GM12878 (cell line): Measurements from ENCODE around the gene FN1. TPM values are rescaled to one million over a fixed set of nuclear protein-coding genes. Genes with fewer than 3 reads are reported as not detected.

Source experiments
- ATAC-seq: fragments of 200-7000 bp; cut with Tn5 transposase; 3 replicates; pipeline ENCODE4 v1.9.1; 2020; ENCODE audit warnings: mild to moderate bottlenecking, moderate library complexity
- BruUV-seq: library from RNA; stranded (reverse); fragments of 400-500 nt; replicated peaks from 2 replicates; lab custom pipeline; 2021; lab: Mats Ljungman, UMichigan
- CTCF ChIA-PET: fragments of 300-600 bp; sonication (Branson Sonifier 250); formaldehyde crosslinking; extraction: SDS; loops from one replicate; lab custom pipeline; 2021; ENCODE audit warnings: inconsistent platforms; lab: Yijun Ruan, JAX
- POLR2A ChIA-PET: fragments of 350-600 bp; formaldehyde crosslinking; extraction: SDS; loops from one replicate; lab custom pipeline; 2021; ENCODE audit warnings: inconsistent platforms; lab: Charles Lee
- RAD21 ChIA-PET: fragments of 300-600 bp; sonication (Branson Sonifier 250); formaldehyde crosslinking; loops from one replicate; lab custom pipeline; 2023; ENCODE audit warnings: antibody characterized with exemption; ENCODE audit not compliant: unreplicated experiment; lab: Charles Lee
- SMC1A ChIA-PET: fragments of 300-600 bp; sonication (Branson Sonifier 250); formaldehyde crosslinking; loops from one replicate; lab custom pipeline; 2023; ENCODE audit not compliant: unreplicated experiment, uncharacterized antibody; lab: Charles Lee
- DNase-seq: peaks from one replicate; pipeline ENCODE4 v3.0.0-alpha.2; 2011; ENCODE audit warnings: low read depth, low spot score
- FAIRE-seq: peaks from 3 replicates; lab custom pipeline; 2011; peaks lifted over from hg19 to GRCh38; lab: Jason Lieb, UNC
- H2AFZ ChIP-seq: 2 replicates; pipeline ENCODE4 v1.6.0; 2011; ENCODE audit warnings: low read depth, low read length, control low read depth; ENCODE audit not compliant: control insufficient read depth
- H3K27ac ChIP-seq: 2 replicates; pipeline ENCODE4 v1.5.1; 2011; ENCODE audit warnings: control low read depth; ENCODE audit not compliant: control insufficient read depth, insufficient read depth
- H3K27me3 ChIP-seq, 2 experiments: replicated peaks in 1 of 2; 2 replicates each; pipeline versions ENCODE4 v1.6.0 to v1.6.1; 2011; ENCODE audit warnings: low read length in 1 of 2; ENCODE audit not compliant: control insufficient read depth in 2 of 2, insufficient read depth in 2 of 2
- H3K36me3 ChIP-seq, 2 experiments: 2 replicates each; pipeline ENCODE4 v1.5.1; 2011; ENCODE audit warnings: low read length in 1 of 2; ENCODE audit not compliant: control insufficient read depth in 2 of 2, insufficient read depth in 2 of 2
- H3K4me1 ChIP-seq: 2 replicates; pipeline ENCODE4 v1.6.1; 2011; ENCODE audit warnings: mild to moderate bottlenecking, low read length, moderate library complexity, mixed read lengths; ENCODE audit not compliant: control insufficient read depth, insufficient read depth
- H3K4me2 ChIP-seq: 2 replicates; pipeline ENCODE4 v1.6.0; 2011; ENCODE audit warnings: control low read depth; ENCODE audit not compliant: control insufficient read depth, insufficient read depth
- H3K4me3 ChIP-seq: fragments of 200-600 bp; sonication (generic); 2 replicates; pipeline ENCODE4 v1.5.1; 2016
- H3K79me2 ChIP-seq: 2 replicates; pipeline ENCODE4 v1.6.0; 2011; ENCODE audit warnings: low read length; ENCODE audit not compliant: control insufficient read depth, insufficient read depth
- H3K9ac ChIP-seq: 2 replicates; pipeline ENCODE4 v1.8.0; 2011; ENCODE audit warnings: low read length, control low read depth, mixed read lengths; ENCODE audit not compliant: control insufficient read depth, insufficient read depth
- H3K9me3 ChIP-seq: replicated peaks from 3 replicates; pipeline ENCODE4 v1.5.1; 2011; ENCODE audit warnings: mild to moderate bottlenecking, low read length; ENCODE audit not compliant: control insufficient read depth, insufficient read depth
- H4K20me1 ChIP-seq: 2 replicates; pipeline ENCODE4 v1.6.0; 2011; ENCODE audit not compliant: control insufficient read depth, insufficient read depth
- CHD2 ChIP-seq: IDR thresholded peaks from 2 replicates; pipeline ENCODE4 v1.6.1; 2011; ENCODE audit warnings: low read depth, low read length, improper control_type of control experiment, borderline replicate concordance
- DPF2 ChIP-seq: fragments of 450-650 bp; IDR thresholded peaks from 2 replicates; pipeline ENCODE4 v1.6.1; 2017; ENCODE audit warnings: mild to moderate bottlenecking
- HDGF ChIP-seq: fragments of 450-650 bp; IDR thresholded peaks from 2 replicates; pipeline ENCODE4 v1.6.1; 2016; ENCODE audit warnings: antibody characterized with exemption
- MTA3 ChIP-seq: IDR thresholded peaks from 2 replicates; pipeline ENCODE4 v1.6.1; 2012; ENCODE audit warnings: low read length, inconsistent platforms, borderline replicate concordance
- PAX5 ChIP-seq: IDR thresholded peaks from 2 replicates; pipeline ENCODE4 v1.6.1; 2011; ENCODE audit warnings: low read depth, low read length, borderline replicate concordance
- PML ChIP-seq: IDR thresholded peaks from 2 replicates; pipeline ENCODE4 v1.6.1; 2012; ENCODE audit warnings: low read length, inconsistent platforms
- SMARCA5 ChIP-seq: fragments of 450-650 bp; IDR thresholded peaks from 2 replicates; pipeline ENCODE4 v1.6.1; 2017; ENCODE audit warnings: mild to moderate bottlenecking
- SMC3 ChIP-seq: IDR thresholded peaks from 2 replicates; pipeline ENCODE4 v1.6.1; 2011; ENCODE audit warnings: low read length, improper control_type of control experiment, borderline replicate concordance
- TCF7 ChIP-seq: IDR thresholded peaks from 2 replicates; pipeline ENCODE4 v1.6.1; 2014; ENCODE audit warnings: antibody characterized with exemption, borderline replicate concordance
- ZNF207 ChIP-seq: fragments of 450-650 bp; IDR thresholded peaks from 2 replicates; pipeline ENCODE4 v1.6.1; 2014; ENCODE audit warnings: antibody characterized with exemption, mild to moderate bottlenecking, borderline replicate concordance
- WGBS: methylation state at CpG from one replicate; pipeline ENCODE4 v1.1.6; 2016; ENCODE audit warnings: low lambda C conversion rate; ENCODE audit not compliant: insufficient replicate concordance, insufficient coverage; ENCODE audit errors: missing lambda C conversion rate; 5-methylcytosine and 5-hydroxymethylcytosine counted together
- in situ Hi-C: fragments of 300-500 bp; cut with MboI; formaldehyde crosslinking; loops from 9 replicates; pipeline ENCODE4 v1.14.3; 2018; ENCODE audit warnings: mixed read lengths
- intact Hi-C: fragments of 100-400 bp; cut with micrococcal nuclease; formaldehyde crosslinking; loops from one replicate; pipeline ENCODE4 v1.14.2; 2022; ENCODE audit not compliant: unreplicated experiment
- polyA plus RNA-seq, 11 experiments: library from polyadenylated mRNA; depleted of rRNA in 4 of 11; unstranded in 6 of 11; stranded (reverse) in 5 of 11; fragments of >200 nt; fragmentation: Nextera tagmentation in 4 of 11; fragmentation: Illumina TruSeq in 1 of 11; extraction: Ambion mirVana in 4 of 11; extraction: Trizol in 1 of 11; gene quantifications; 1 replicate in 1 of 11; 2 replicates in 10 of 11; pipeline versions ENCODE4 v1.2.1 to v1.2.3, GENCODE V29; 2011 to 2016; ENCODE audit warnings: inconsistent platforms in 2 of 11, missing spikeins in 2 of 11, low read depth in 1 of 11
- total RNA-seq, 4 experiments: library from RNA; depleted of rRNA in 3 of 4; stranded (reverse); fragments of >200 nt in 3 of 4; fragmentation: Illumina TruSeq in 1 of 4; extraction: Trizol in 1 of 4; gene quantifications; 2 replicates each; pipeline versions ENCODE4 v1.2.1 to v1.2.3, GENCODE V29; 2013 to 2021
- TF ChIP-seq, protein P1 (sequence below): fragments of 450-650 bp; IDR thresholded peaks from 2 replicates; pipeline ENCODE4 v1.6.1; 2018; ENCODE audit warnings: mild to moderate bottlenecking, low read depth, moderate library complexity; ENCODE audit not compliant: partially characterized antibody
- TF ChIP-seq, protein P2 (sequence below): IDR thresholded peaks from 2 replicates; pipeline ENCODE4 v1.6.1; 2012; ENCODE audit warnings: low read depth, low read length, improper control_type of control experiment
- TF ChIP-seq, protein P3 (sequence below): IDR thresholded peaks from 2 replicates; pipeline ENCODE4 v1.6.1; 2011; ENCODE audit warnings: borderline replicate concordance, low read depth, mild to moderate bottlenecking, moderate library complexity, mixed read lengths, low read length; ENCODE audit not compliant: insufficient read depth; ENCODE audit errors: extremely low read length
- TF ChIP-seq, protein P4 (sequence below): IDR thresholded peaks from 2 replicates; pipeline ENCODE4 v1.6.1; 2012; ENCODE audit warnings: low read depth, low read length, improper control_type of control experiment

FN1 gene
- total and polyA plus RNA-seq, 10 of the 15 experiments (the other 5 are each of a cell fraction or from before 2014, with no cell fraction given): 0.60 to 9.4 (median 1.5) TPM

DNA sequence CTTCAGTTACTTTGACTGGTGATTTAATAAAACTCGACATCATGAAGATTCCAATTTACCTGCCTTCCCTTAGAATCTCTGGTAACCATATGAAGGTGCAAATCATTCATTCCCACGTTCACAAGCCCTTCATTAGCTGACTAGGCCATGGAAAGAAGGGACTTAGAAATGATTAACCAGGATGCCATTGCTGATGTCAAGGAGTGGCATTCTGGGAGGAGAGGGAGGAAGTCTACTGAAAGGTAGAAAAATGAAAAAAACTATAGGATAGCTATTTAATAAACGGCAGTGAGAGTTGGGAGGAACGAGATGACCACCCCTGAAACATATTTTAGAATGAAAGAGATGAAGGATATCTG lies 122.6 kb downstream of the FN1 start (continued):
- TF ChIP-seq TCF7: no peak
- TF ChIP-seq, protein P1, sequence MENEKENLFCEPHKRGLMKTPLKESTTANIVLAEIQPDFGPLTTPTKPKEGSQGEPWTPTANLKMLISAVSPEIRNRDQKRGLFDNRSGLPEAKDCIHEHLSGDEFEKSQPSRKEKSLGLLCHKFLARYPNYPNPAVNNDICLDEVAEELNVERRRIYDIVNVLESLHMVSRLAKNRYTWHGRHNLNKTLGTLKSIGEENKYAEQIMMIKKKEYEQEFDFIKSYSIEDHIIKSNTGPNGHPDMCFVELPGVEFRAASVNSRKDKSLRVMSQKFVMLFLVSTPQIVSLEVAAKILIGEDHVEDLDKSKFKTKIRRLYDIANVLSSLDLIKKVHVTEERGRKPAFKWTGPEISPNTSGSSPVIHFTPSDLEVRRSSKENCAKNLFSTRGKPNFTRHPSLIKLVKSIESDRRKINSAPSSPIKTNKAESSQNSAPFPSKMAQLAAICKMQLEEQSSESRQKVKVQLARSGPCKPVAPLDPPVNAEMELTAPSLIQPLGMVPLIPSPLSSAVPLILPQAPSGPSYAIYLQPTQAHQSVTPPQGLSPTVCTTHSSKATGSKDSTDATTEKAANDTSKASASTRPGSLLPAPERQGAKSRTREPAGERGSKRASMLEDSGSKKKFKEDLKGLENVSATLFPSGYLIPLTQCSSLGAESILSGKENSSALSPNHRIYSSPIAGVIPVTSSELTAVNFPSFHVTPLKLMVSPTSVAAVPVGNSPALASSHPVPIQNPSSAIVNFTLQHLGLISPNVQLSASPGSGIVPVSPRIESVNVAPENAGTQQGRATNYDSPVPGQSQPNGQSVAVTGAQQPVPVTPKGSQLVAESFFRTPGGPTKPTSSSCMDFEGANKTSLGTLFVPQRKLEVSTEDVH: no peak

DNA sequence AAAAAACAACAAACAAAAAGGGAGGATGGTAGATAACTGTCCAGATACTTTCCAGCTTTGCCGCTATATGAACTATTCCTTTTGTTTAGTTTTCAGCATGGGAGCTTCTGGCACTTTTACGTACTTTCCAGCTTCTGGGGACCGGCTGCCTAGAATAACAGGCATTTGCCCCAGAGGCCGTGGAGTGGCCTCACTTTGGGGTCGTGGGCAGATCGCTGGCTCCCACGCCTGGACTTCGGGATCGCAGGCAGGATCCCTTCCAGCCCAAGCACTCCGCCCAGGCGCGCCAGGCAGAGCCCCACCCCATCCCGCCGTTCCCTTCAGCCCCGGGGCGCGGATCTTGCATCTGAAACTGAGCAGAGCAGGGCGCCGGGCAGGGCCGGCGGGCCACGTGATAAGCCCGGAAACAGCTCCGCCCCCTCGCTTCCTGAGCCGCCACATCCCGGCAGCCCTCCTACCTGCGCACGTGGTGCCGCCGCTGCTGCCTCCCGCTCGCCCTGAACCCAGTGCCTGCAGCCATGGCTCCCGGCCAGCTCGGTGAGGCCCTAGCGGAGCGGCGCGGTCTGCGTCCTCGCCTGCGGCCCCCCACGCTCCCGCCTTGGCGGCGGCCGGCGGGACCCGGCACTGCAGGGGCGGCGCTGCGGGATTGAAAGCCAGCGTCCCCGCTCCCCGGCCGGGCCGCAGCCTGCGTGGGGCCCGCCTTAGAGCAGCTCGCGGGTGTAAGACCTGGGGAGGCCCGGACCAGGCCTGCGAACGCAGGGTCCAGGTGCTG lies 124.1 kb downstream of the FN1 start, which contains the start of gene ATIC:
TSS of gene ATIC (plus strand) at position 435 of the 772 bp plus-strand sequence. CDS start at position 519, 84 bp downstream.
- H3K36me3 ChIP-seq: peaks cover 0 to 11% of the 10 kb centered on the region in 2 experiments; a peak in 2 of 4 replicates
- FAIRE-seq: no peak
- ChIA-PET POLR2A (interaction anchor here (0.6 to 3.2 kb wide), 10 partner anchors 15 to 878 kb away, joined by 3 to 11 read pairs (median 4); no protein-coding TSS in a partner anchor), CTCF (interaction anchor here (0.8 to 2.0 kb wide), 7 partner anchors 14 to 619 kb away, joined by 3 to 7 read pairs (median 4); no protein-coding TSS in a partner anchor), SMC1A (interaction anchor here (0.7 to 2.3 kb wide), 12 partner anchors 9 to 619 kb away, joined by 3 to 10 read pairs (median 3); no protein-coding TSS in a partner anchor), RAD21 (interaction anchor here (0.5 to 2.6 kb wide), 13 partner anchors 15 to 620 kb away, joined by 3 to 11 read pairs (median 4); no protein-coding TSS in a partner anchor)
- in situ Hi-C loops (no loop called here), intact Hi-C loops (loop anchor here (5.0 to 10.0 kb wide), 2 partner anchors 505 to 523 kb away; partner anchors contain the start of gene BARD1)
- BruUV-seq: no TSS peak
- peak within 1 kb of the TSS; percentile 97 for H3K27ac ChIP-seq
- H3K79me2 ChIP-seq: peaks cover 49% of the 10 kb centered on the region
- H4K20me1 ChIP-seq: no peaks in the 10 kb centered on the region
- H3K27me3 ChIP-seq: no peaks in the 10 kb centered on the region
- no peaks in the 10 kb centered on the region; the same call in 1 of the 2 replicates for H3K4me1 ChIP-seq
- ATAC-seq: peak; percentile 97
- DNase-seq: peak; percentile 70
- H3K9me3 ChIP-seq: no peaks in the 10 kb centered on the region; the same call in 2 of the 3 replicates
- H2AFZ ChIP-seq: peak within 1 kb of the TSS; percentile 97
- H3K4me2 ChIP-seq: peak within 1 kb of the TSS; percentile 60
- H3K4me3 ChIP-seq: peak within 1 kb of the TSS; percentile 86
- WGBS: under 1% methylated on average over 64 of the region's 64 CpGs
- peak within 1 kb of the TSS; percentile 90 for H3K9ac ChIP-seq
- TF ChIP-seq, protein P2, sequence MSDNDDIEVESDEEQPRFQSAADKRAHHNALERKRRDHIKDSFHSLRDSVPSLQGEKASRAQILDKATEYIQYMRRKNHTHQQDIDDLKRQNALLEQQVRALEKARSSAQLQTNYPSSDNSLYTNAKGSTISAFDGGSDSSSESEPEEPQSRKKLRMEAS: peak; percentile 96
- TF ChIP-seq ZNF207 (peak; percentile 89; the same call in 1 of the 2 replicates), SMC3 (no peak), CHD2 (0 out of 2 replicates have a peak, but pooled peaks have one; percentile 30), SMARCA5 (peak; percentile 92; the same call in 1 of the 2 replicates), MTA3 (no peak), PML (peak; percentile 88), DPF2 (peak; percentile 91), HDGF (peak; percentile 68; the same call in 1 of the 2 replicates), PAX5 (no peak)
- TF ChIP-seq, protein P3, sequence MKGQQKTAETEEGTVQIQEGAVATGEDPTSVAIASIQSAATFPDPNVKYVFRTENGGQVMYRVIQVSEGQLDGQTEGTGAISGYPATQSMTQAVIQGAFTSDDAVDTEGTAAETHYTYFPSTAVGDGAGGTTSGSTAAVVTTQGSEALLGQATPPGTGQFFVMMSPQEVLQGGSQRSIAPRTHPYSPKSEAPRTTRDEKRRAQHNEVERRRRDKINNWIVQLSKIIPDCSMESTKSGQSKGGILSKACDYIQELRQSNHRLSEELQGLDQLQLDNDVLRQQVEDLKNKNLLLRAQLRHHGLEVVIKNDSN: peak; percentile 96
- TF ChIP-seq, protein P4, sequence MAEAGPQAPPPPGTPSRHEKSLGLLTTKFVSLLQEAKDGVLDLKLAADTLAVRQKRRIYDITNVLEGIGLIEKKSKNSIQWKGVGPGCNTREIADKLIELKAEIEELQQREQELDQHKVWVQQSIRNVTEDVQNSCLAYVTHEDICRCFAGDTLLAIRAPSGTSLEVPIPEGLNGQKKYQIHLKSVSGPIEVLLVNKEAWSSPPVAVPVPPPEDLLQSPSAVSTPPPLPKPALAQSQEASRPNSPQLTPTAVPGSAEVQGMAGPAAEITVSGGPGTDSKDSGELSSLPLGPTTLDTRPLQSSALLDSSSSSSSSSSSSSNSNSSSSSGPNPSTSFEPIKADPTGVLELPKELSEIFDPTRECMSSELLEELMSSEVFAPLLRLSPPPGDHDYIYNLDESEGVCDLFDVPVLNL: no peak
